OCI-LY3 (cell line): ENCODE results near the gene CAPZB.

ENCODE experiments used
- H2AFZ ChIP-seq: fragments of 200-600, 300-600 bp; shearing (Covaris generic); 2 replicates; pipeline ENCODE4 v1.6.0; 2014; ENCODE audit warnings: antibody characterized with exemption, low read depth, low read length
- H3K27ac ChIP-seq: fragments of 200-600, 300-600 bp; sonication (generic); 2 replicates; pipeline ENCODE4 v1.5.1; 2014; ENCODE audit warnings: mild to moderate bottlenecking, low read length, moderate library complexity, mixed read lengths
- H3K27me3 ChIP-seq: fragments of 200-600, 300-600 bp; sonication (generic); 2 replicates; pipeline ENCODE4 v1.6.1; 2014; ENCODE audit warnings: low read depth, low read length, mixed read lengths
- H3K36me3 ChIP-seq: fragments of 200-600, 300-600 bp; sonication (generic); replicated peaks from 2 replicates; pipeline ENCODE3; 2014; ENCODE audit warnings: low read depth, low read length, mixed read lengths
- H3K4me1 ChIP-seq: fragments of 300-600, 200-600 bp; sonication (generic); 2 replicates; pipeline ENCODE4 v1.6.1; 2014; ENCODE audit warnings: low read length, mixed read lengths
- H3K4me2 ChIP-seq: fragments of 200-600, 300-600 bp; sonication (generic); 2 replicates; pipeline ENCODE4 v1.6.1; 2014; ENCODE audit warnings: low read length, mixed read lengths
- H3K4me3 ChIP-seq: fragments of 300-600, 200-600 bp; sonication (generic); 2 replicates; pipeline ENCODE4 v1.5.1; 2014; ENCODE audit warnings: antibody characterized with exemption, mild to moderate bottlenecking, low read length, moderate library complexity
- H3K79me2 ChIP-seq: fragments of 300-600, 200-600 bp; shearing (Covaris generic); 2 replicates; pipeline ENCODE4 v1.6.1; 2014; ENCODE audit warnings: mild to moderate bottlenecking, low read length, mixed read lengths
- H3K9ac ChIP-seq: fragments of 300-600, 200-600 bp; shearing (Covaris generic); 2 replicates; pipeline ENCODE4 v1.6.0; 2014; ENCODE audit warnings: mild to moderate bottlenecking, low read length, moderate library complexity
- H3K9me3 ChIP-seq: fragments of 200-600, 300-600 bp; shearing (Covaris generic); 2 replicates; pipeline ENCODE4 v1.6.1; 2014; ENCODE audit warnings: low read length, mixed read lengths; ENCODE audit not compliant: insufficient read depth
- H4K20me1 ChIP-seq: fragments of 200-600, 300-600 bp; sonication (generic); 2 replicates; pipeline ENCODE4 v1.6.1; 2016; ENCODE audit warnings: low read length, mixed read lengths; ENCODE audit not compliant: insufficient read depth
- EZH2phosphoT487 ChIP-seq: fragments of 200-600 bp; shearing (Covaris generic); IDR thresholded peaks from 2 replicates; pipeline ENCODE4 v1.6.1; 2018; ENCODE audit warnings: antibody characterized with exemption, mixed run types, low read depth
- TF ChIP-seq, protein P1 (sequence below): fragments of 200-600, 300-600 bp; sonication (generic); IDR thresholded peaks from 2 replicates; pipeline ENCODE4 v1.5.1; 2014; ENCODE audit warnings: antibody characterized with exemption, low read length, low read depth

The CAPZB gene

DNA sequence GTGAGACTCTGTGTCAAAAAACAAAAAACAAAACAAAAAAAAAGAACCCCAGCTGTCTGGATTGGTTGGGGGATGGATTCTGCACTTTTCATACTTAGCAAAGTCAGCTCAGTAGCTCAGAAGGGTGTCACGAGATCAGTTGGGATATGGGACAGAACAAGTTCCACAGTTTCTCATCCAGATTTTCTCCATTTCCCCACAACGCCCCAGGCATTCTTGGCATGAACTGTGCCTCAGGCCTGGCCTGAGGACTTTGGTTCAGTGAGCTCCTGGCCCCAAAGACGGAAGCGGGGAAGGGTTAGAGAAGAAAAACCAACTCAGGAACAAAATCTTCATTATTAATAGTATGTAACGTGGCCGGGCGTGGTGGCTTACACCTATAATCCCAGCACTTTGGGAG lies 175.3 kb downstream of the CAPZB start:
- Histone ChIP-seq H4K20me1 (no peaks in the 10 kb centered on the region), H3K79me2 (peaks cover 52% of the 10 kb centered on the region), H3K9me3 (no peaks in the 10 kb centered on the region), H3K36me3 (no peaks in the 10 kb centered on the region), H3K27ac (no peak overlapping the region), H3K4me1 (peaks cover 25% of the 10 kb centered on the region), H3K4me2 (no peak overlapping the region), H2AFZ (no peak overlapping the region), H3K27me3 (no peaks in the 10 kb centered on the region), H3K4me3 (no peak overlapping the region), H3K9ac (no peak overlapping the region)
- TF ChIP-seq, protein P1, sequence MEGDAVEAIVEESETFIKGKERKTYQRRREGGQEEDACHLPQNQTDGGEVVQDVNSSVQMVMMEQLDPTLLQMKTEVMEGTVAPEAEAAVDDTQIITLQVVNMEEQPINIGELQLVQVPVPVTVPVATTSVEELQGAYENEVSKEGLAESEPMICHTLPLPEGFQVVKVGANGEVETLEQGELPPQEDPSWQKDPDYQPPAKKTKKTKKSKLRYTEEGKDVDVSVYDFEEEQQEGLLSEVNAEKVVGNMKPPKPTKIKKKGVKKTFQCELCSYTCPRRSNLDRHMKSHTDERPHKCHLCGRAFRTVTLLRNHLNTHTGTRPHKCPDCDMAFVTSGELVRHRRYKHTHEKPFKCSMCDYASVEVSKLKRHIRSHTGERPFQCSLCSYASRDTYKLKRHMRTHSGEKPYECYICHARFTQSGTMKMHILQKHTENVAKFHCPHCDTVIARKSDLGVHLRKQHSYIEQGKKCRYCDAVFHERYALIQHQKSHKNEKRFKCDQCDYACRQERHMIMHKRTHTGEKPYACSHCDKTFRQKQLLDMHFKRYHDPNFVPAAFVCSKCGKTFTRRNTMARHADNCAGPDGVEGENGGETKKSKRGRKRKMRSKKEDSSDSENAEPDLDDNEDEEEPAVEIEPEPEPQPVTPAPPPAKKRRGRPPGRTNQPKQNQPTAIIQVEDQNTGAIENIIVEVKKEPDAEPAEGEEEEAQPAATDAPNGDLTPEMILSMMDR: no peak
- TF ChIP-seq EZH2phosphoT487: no peak

DNA sequence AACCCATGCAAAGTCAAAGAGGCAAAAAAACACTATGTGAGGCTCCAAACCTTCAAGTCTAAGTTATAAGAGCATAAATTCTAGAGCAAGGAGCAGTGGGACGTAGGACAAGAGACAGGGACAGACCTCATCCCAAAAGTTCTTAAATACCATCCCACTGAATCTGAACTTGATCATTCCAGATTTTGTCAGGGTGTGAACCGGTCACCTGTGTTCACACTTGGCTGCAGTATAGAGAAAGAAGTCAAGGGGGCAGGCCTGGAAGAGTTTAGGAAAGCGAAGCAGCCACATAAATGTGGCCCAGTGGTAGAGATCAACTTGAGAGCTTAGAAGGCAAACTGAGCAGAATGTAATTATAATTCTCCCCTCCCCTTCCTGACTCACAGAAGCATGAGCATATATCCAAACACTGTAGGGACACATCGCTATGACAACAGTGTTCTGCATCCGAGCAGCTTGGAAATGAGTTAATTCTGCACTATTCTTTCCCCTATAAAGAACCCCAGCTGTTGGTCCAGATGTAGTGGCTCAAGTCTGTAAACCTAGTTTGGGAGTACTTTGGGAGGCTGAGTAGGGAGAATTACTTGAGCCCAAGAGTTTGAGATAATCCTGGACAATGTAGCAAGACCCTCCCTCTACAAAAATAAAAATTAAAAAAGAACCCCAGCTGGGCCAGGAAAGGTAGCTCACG lies 176.1 kb downstream of the CAPZB start:
- H3K4me2 ChIP-seq: no peak overlapping the region
- H3K36me3 ChIP-seq: no peaks in the 10 kb centered on the region
- H4K20me1 ChIP-seq: no peaks in the 10 kb centered on the region
- H3K27ac ChIP-seq: no peak overlapping the region
- no peak overlapping the region for H3K4me3 ChIP-seq
- no peak overlapping the region for H3K9ac ChIP-seq
- no peak overlapping the region for H2AFZ ChIP-seq
- TF ChIP-seq, protein P1: no peak
- TF ChIP-seq EZH2phosphoT487: no peak
- H3K79me2 ChIP-seq: peaks cover 45% of the 10 kb centered on the region
- no peaks in the 10 kb centered on the region for H3K27me3 ChIP-seq
- peaks cover 17% of the 10 kb centered on the region for H3K4me1 ChIP-seq
- H3K9me3 ChIP-seq: no peaks in the 10 kb centered on the region

DNA sequence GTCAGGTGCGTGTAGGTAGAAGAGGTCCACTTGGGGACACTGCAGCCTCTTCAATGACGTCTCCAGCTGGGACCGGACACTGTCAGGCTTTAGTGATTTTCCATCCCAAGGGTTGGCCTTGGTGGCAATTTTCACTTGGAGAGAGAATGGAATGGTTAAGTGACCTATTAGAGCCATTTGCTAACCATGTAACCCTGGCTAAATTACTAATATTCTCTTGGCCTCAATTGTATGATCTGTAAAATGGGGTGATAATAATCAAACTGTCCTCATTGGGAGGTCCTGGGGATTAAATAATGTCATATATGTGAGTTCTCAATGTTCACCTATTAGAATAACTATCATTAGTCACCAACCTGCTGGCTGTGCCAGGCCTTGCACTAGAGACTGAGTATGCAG lies 176.8 kb downstream of the CAPZB start:
- no peaks in the 10 kb centered on the region for H4K20me1 ChIP-seq
- H3K4me3 ChIP-seq: no peak overlapping the region
- no peak overlapping the region for H3K9ac ChIP-seq
- no peaks in the 10 kb centered on the region for H3K27me3 ChIP-seq
- H3K36me3 ChIP-seq: peaks cover under 1% of the 10 kb centered on the region
- peaks cover 38% of the 10 kb centered on the region for H3K79me2 ChIP-seq
- peaks cover 10% of the 10 kb centered on the region for H3K4me1 ChIP-seq
- H3K4me2 ChIP-seq: no peak overlapping the region
- no peak overlapping the region for H3K27ac ChIP-seq
- no peak overlapping the region for H2AFZ ChIP-seq
- no peaks in the 10 kb centered on the region for H3K9me3 ChIP-seq
- no peak for TF ChIP-seq EZH2phosphoT487

DNA sequence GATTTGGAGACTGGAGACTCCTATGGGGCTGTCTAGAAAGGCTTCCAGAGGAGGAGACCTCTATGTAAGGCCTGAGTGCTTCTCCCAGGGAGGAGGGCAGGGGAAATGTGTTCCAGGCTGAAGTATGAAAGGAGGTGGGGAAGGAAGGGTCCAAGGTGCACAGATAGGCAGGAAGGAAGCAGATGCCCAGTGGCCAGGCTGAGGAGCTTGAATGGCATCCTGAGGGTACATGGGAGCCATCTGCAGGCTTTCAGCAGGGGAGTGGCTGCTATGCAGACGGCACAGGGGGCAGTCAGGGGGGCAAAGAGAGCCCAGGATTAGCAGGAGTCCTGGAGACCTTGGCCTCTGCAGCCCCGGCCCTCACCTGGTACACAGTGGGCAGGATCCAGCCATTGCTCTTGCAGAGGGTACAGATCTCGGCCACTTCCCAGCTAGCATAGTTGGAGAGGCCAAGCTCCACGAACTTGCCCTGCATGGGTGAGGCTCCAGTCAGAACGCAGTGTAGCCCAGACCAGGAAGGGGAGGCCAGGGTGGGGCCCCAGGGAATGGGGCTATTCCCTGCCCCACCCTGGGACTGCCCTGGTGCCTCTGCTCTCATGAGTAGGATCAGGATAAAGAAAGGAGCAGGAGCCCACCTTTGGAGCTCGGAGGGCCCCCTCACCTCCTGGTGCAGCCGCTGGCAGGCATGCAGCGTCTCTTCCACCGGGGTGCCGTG lies 177.4 kb downstream of the CAPZB start:
- Histone ChIP-seq H3K27me3 (no peaks in the 10 kb centered on the region), H3K9ac (no peak overlapping the region), H4K20me1 (no peaks in the 10 kb centered on the region), H3K4me3 (no peak overlapping the region), H3K4me1 (peaks cover 6% of the 10 kb centered on the region; the same call in 1 of the 2 replicates), H3K27ac (no peak overlapping the region), H2AFZ (no peak overlapping the region), H3K36me3 (peaks cover 4% of the 10 kb centered on the region), H3K9me3 (no peaks in the 10 kb centered on the region), H3K79me2 (peaks cover 32% of the 10 kb centered on the region), H3K4me2 (no peak overlapping the region)
- TF ChIP-seq, protein P1: no peak
- no peak for TF ChIP-seq EZH2phosphoT487
